HFFc6 (cell line): Measurements from ENCODE around the gene NKD2. TPM values are rescaled to one million over a fixed set of nuclear protein-coding genes. Genes with fewer than 3 reads are reported as not detected.

ENCODE experiments used
- DNase-seq: peaks from one replicate; pipeline ENCODE4 v3.0.0-alpha.2; 2018
- H3K27ac Mint-ChIP-seq: 2 replicates; pipeline ENCODE4 v1.8.0; 2020; ENCODE audit warnings: mild to moderate bottlenecking, mixed read lengths
- H3K27me3 Mint-ChIP-seq: 2 replicates; pipeline ENCODE4 v1.8.0; 2021; ENCODE audit warnings: mild to moderate bottlenecking, moderate library complexity, mixed read lengths; ENCODE audit not compliant: insufficient read depth
- H3K36me3 Mint-ChIP-seq: 2 replicates; pipeline ENCODE4 v1.8.0; 2021; ENCODE audit warnings: low read depth, mixed read lengths
- H3K4me1 Mint-ChIP-seq: 2 replicates; pipeline ENCODE4 v1.8.0; 2020; ENCODE audit warnings: low read depth, mixed read lengths
- H3K4me3 Mint-ChIP-seq: 2 replicates; pipeline ENCODE4 v1.8.0; 2020; ENCODE audit warnings: mild to moderate bottlenecking, moderate library complexity, mixed read lengths
- H3K9me3 Mint-ChIP-seq: 2 replicates; pipeline ENCODE4 v1.8.0; 2020; ENCODE audit warnings: mild to moderate bottlenecking, mixed read lengths
- total RNA-seq, 6 experiments: library from RNA; stranded (reverse); fragmentation: NEBNext Ultra II Directional; extraction: Animal tissue kit (Norgen Biotek cat#: 25700); gene quantifications; 2 replicates in 1 of 6; 3 replicates in 5 of 6; pipeline ENCODE4 v1.2.3, GENCODE V29; 2021
- TF ChIP-seq, protein P1 (sequence below): fragments of 200-600 bp; sonication (generic); IDR thresholded peaks from 2 replicates; pipeline ENCODE4 v1.5.0; 2021; ENCODE audit warnings: antibody characterized with exemption, mild to moderate bottlenecking

The NKD2 gene
- total RNA-seq, 6 experiments from 2014 or later, result not detected

DNA sequence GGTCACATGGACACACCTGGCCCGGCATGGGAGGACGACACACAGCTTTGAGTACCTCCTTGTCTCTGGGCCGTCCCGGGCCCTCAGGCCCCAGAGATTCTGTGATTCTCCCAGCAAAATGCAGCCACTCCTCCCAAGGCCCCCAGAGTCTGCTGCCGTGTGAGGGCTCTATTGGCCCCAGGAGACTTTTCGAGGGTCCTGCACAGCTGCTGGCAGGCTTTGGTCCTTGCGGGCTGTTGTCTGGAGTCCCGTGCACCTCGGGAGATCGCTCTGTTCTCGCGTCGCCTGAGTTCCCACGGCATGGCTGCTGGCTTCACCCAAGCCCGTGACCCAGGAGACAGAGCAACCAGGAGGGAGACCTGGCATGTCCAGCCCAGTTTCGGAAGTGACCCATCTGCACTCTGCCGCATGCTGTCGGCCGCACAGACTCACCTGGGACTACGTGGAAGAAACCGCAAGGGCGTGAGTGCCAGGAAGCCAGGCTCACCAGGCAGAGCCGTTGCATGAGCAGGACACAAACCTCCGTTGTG, 46.8 kb upstream of the NKD2 start:
- Mint-ChIP-seq H3K4me3 (no peak overlapping the region), H3K27me3 (peaks cover 39% of the 10 kb centered on the region), H3K36me3 (no peaks in the 10 kb centered on the region), H3K27ac (no peak overlapping the region), H3K4me1 (peaks cover 31% of the 10 kb centered on the region), H3K9me3 (no peaks in the 10 kb centered on the region)
- DNase-seq, result no peak
- TF ChIP-seq, protein P1, sequence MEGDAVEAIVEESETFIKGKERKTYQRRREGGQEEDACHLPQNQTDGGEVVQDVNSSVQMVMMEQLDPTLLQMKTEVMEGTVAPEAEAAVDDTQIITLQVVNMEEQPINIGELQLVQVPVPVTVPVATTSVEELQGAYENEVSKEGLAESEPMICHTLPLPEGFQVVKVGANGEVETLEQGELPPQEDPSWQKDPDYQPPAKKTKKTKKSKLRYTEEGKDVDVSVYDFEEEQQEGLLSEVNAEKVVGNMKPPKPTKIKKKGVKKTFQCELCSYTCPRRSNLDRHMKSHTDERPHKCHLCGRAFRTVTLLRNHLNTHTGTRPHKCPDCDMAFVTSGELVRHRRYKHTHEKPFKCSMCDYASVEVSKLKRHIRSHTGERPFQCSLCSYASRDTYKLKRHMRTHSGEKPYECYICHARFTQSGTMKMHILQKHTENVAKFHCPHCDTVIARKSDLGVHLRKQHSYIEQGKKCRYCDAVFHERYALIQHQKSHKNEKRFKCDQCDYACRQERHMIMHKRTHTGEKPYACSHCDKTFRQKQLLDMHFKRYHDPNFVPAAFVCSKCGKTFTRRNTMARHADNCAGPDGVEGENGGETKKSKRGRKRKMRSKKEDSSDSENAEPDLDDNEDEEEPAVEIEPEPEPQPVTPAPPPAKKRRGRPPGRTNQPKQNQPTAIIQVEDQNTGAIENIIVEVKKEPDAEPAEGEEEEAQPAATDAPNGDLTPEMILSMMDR, result no peak

DNA sequence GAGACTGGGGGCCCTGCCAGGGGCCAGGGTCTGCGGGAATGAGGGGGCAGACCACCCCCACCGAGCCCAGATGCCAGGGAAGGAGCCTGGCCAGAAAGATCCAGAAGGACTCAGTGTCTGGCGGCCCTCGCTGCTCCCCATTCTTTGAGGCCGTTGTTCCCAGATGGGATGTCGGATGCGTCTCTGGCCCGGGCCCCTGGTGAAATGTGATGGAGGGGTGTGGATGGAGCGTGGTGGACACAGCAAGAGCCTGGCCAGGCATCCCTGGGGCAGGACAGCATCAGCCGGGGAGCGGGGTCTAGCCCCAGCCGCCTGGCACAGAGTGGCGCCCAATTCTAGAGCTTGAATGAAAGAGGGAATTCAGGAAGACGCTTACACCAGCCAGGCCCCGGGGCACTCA, 46.2 kb upstream of the NKD2 start:
- peaks cover 43% of the 10 kb centered on the region for H3K27me3 Mint-ChIP-seq

DNA sequence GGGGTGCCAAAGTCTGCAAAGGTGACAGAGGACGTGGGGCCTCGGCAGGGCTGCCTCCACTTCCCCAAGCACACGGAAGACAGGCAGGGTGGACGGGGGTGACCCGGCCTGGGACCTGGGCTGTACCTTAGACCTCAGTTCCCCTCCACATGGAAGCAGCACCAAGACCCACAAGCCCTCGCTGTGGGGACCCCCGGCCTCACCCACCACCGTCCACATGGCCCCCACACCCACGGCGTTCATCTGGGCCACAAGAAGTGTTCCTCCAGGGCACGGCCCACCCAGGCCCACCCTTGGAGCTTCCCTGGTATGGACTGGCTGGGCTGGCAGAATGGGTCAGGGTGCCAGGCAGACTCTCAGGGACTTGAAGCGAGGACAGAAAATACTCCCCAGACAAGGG, 45.8 kb upstream of the NKD2 start:
- Mint-ChIP-seq H3K27me3 (peaks cover 46% of the 10 kb centered on the region), H3K4me3 (no peak overlapping the region), H3K27ac (no peak overlapping the region), H3K4me1 (peaks cover 21% of the 10 kb centered on the region), H3K36me3 (no peaks in the 10 kb centered on the region), H3K9me3 (no peaks in the 10 kb centered on the region)
- TF ChIP-seq, protein P1, result no peak
- DNase-seq, result no peak

More for the DNA sequence above, 46.2 kb upstream of the NKD2 start:
- H3K36me3 Mint-ChIP-seq, result no peaks in the 10 kb centered on the region
- no peak overlapping the region for H3K4me3 Mint-ChIP-seq
- TF ChIP-seq, protein P1, result no peak
- H3K4me1 Mint-ChIP-seq, result peaks cover 25% of the 10 kb centered on the region
- no peak for DNase-seq
- no peaks in the 10 kb centered on the region for H3K9me3 Mint-ChIP-seq
- H3K27ac Mint-ChIP-seq, result no peak overlapping the region

DNA sequence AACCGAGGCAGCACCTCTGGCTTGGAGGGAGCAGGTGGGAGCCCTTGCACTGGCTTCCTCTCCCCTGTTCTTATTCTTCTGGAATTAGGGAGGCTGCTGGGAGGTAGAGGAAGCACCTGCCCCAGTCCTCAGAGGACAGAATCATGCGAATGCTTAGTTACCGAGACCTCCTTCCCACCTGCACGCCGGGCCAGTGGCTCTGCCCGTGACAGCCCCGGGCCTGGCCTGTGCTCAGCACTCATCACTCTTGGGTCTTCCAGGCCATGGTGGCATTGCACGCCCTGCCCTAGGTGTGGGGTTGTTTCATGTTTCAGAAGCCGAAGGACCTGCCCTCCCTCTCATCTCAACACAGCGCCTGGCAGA, 45.3 kb upstream of the NKD2 start:
- DNase-seq, result no peak
- H3K27ac Mint-ChIP-seq, result no peak overlapping the region

DNA sequence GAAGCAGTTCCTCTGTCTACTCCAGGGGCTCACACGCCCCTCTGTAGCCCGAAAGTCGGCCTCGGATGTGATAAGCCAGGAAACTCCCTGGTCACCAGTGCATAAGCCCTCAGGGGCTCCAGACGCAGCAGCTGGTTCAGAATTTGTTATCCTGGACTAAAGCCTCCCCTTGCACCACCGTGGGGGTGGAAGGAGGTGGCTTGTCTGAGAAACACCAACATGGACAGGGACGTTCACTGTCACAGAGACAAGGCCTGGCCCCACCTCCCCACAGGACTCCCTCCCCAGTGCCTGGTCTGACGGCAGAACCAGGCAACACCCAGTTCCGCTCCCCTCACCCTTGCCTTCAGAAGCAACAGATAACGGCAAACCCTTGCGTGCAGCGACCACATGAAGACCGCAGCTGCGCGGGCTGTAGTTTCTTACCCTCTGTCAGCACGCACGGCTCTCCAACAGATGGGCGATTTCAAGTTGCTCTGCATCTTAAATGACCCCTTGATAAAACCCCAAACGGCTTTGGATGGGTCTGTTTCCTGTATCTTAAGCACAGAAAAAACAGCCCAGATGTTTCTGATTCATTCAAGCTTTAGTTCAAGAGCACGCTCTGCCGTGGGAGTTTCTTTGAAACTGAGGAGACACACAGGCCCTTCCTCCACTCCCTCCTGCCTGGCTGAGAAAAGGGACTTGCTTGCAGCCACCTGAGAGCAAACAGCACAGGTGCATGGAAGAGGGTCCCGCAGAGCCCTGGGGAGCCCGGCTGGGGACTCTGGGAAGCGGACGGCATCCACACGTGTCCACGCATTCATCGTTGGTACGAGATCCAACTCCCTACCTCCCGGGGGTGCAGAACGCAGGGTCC, 44.7 kb upstream of the NKD2 start:
- DNase-seq, result no peak
- peaks cover 19% of the 10 kb centered on the region for H3K4me1 Mint-ChIP-seq
- H3K27ac Mint-ChIP-seq, result no peak overlapping the region

More for the DNA sequence above, 45.3 kb upstream of the NKD2 start:
- H3K27me3 Mint-ChIP-seq, result peaks cover 50% of the 10 kb centered on the region
- no peaks in the 10 kb centered on the region for H3K9me3 Mint-ChIP-seq
- H3K4me3 Mint-ChIP-seq, result no peak overlapping the region
- peaks cover 19% of the 10 kb centered on the region for H3K4me1 Mint-ChIP-seq
- H3K36me3 Mint-ChIP-seq, result no peaks in the 10 kb centered on the region
- TF ChIP-seq, protein P1, result no peak

More for the DNA sequence above, 44.7 kb upstream of the NKD2 start:
- no peaks in the 10 kb centered on the region for H3K9me3 Mint-ChIP-seq
- peaks cover 55% of the 10 kb centered on the region for H3K27me3 Mint-ChIP-seq
- no peaks in the 10 kb centered on the region for H3K36me3 Mint-ChIP-seq
- peak overlapping the region; percentile 52; the same call in 1 of the 2 replicates for H3K4me3 Mint-ChIP-seq
- TF ChIP-seq, protein P1, result no peak
